Ramos (cell line): Measurements from ENCODE around the gene COPS8.

ENCODE experiments used
- in situ Hi-C: fragments of 300-500 bp; cut with MboI; formaldehyde crosslinking; loops from one replicate; pipeline ENCODE4 v1.14.3; 2022; ENCODE audit warnings: low sequenced_read_pairs; ENCODE audit not compliant: unreplicated experiment

COPS8 gene

GRCh38 chr2:237129625-237130263 is 44.1 kb downstream of the COPS8 start:
- in situ Hi-C loops = no loop called here

DNA sequence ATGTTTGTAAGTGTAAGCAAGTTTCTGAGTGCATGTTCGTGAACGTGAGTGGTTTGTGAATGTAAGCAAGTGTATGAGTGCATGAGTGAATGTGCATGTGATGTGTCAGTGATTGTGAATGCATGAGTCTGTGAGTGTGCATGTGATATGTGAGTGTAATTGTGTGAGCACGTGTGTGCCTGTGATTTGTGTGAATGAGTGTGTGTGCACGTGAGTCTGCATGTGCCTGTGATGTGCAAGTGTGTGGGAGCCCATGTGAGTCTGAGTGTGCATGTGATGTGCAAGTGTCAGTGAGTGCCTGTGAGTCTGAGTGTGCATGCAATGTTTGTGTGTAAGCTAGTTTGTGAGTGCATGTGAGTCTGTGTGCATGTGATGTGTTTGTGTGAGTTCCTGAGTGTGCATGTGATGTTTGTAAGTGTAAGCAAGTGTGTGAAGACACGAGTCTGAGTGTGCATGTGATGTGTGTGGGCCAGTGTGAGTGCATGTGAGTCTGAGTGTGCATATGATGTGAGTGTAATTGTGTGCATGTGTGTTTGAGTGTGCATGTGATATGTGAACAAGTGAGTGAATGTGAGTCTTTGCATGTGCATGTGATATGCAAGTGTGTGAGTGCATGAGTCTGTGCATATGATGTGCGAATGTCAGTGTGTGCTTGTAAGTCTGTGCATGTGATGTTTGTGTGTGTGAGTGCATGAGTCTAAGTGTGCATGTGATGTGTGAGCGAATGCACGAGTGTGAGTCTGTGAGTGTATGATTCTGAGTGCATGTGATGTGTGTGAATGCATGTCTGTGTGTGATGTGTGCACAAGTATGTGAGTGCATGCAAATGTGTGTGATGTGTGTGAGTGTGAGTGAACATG is 45.1 kb downstream of the COPS8 start:
- in situ Hi-C loops = no loop called here

GRCh38 chr2:237131749-237132533 is 46.3 kb downstream of the COPS8 start:
- in situ Hi-C loops = no loop called here

DNA sequence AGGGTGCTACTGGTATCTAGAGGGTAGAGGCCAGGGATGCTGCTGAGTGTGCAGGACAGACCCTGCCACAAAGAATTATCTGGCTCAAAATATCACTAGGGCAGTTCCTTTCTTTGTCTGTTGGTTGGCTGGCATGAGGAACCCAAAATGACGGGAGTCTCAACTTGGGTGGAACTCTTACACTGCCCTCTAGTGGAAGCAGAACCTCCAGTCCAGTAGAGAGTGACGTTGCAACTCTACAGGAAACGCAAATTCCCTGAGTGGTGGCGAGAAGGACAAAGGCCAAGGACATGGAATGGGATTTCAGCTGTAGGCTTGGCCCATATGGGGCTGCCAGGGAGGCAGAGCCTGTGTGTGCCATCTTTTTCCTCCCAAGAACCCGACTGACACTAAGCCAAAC is 47.1 kb downstream of the COPS8 start:
- in situ Hi-C loops = no loop called here

GRCh38 chr2:237134321-237135230 is 48.9 kb downstream of the COPS8 start:
- in situ Hi-C loops = no loop called here

GRCh38 chr2:237136824-237137223 is 51.1 kb downstream of the COPS8 start:
- in situ Hi-C loops = no loop called here

DNA sequence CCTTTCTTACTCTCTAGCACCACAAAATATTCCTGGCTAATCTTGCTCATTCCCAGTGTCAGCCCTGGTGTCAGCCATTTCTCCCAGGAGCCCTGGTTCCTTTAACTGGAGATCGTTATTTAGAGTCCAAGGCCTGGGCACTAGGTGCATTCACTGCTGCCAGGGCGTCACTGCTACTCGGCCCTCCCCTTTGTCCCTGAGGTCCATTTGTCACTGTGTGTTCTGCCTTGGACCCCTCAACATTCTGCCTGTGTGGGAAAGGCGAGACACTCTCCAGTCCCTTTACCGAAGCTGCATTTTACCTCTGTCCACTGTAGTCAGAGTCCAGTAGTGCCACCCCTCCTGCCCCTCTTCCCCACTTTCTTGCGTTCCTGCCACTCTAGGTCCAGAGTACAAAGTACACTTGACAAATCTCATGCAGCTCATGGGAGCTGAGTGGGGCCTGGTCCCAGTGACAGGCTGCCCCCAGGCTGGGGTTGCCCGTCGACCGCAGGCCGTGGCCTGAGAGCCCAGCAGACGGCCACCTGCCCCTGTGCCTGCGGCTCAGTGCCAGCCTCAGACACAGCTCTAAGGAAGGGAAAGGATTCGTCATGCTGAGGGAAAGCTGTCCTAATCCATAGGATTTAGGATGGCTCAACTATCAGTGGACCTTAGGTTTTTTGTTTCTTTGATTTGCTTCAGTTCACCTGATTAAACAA is 52.1 kb downstream of the COPS8 start:
- in situ Hi-C loops = no loop called here

DNA sequence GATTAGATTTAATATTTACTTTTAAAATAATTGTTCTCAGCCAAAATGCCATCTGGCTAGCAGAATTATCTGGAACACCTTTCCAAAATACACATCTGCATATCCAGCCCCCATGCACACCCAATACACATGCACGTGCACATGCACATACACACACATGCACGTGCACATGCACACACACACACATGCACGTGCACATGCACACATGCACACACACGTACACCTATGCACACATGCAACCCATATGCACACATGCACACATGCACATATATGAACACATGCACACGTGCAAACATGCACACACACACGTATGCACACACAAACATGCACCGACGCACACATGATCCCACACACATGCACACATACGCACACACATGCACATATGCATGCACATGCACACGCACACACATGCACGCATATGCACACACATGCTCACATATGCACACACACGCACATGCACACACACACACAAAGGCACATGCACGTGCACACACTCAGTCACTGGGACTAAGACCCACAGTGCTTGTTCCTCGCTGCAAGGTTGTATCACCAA is 53.5 kb downstream of the COPS8 start:
- in situ Hi-C loops = no loop called here

- in situ Hi-C loops = no loop called here
Measured at GRCh38 chr2:237140689-237141285, 55.1 kb downstream of the COPS8 start.

- in situ Hi-C loops = no loop called here
Measured at GRCh38 chr2:237141571-237142051, 55.9 kb downstream of the COPS8 start.

- in situ Hi-C loops = no loop called here
Measured at GRCh38 chr2:237143118-237143517, 57.4 kb downstream of the COPS8 start.

- in situ Hi-C loops = no loop called here
Measured at GRCh38 chr2:237143676-237144440, 58.2 kb downstream of the COPS8 start.

- in situ Hi-C loops = no loop called here
Measured at GRCh38 chr2:237144516-237144915, 58.8 kb downstream of the COPS8 start.

DNA sequence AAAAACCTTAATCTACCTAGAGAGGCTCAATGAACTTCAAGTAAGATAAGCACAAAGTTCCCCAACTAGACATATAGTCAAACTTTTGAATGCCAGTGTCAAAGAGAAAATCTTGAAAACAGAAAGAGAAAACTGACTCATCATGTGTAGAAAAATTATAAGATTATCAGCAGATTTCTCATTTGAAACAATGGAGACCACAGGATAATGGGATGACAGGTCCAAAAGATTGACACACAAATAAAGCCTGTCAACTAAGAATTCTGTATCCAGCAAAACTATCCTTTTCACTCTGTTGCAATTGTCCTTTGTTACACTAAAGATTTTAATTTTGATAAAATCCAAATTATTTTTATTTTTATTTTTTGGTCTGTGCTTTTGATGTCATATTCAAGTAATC is 61.6 kb downstream of the COPS8 start:
- in situ Hi-C loops = no loop called here

DNA sequence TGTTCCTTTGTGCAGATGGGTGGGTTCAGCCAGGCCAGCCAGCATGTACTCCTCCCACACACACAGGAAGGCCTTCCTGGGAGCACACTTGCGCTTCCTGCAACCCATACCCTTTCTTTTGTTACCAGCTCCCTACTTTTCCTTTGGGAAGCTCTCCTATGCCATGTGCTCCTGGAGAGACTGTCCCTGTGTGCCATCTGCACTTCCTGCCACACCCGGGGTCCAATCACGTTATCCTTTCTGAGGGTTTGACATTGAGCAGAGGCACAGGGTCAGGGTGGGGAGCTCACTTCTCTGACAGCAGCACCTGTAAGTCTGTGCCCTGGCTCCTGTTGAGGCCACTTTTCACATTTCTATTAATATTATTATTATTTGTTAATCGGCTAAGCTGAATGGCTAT is 62.9 kb downstream of the COPS8 start:
- in situ Hi-C loops = no loop called here

- in situ Hi-C loops = no loop called here
Measured at GRCh38 chr2:237149425-237149824, 63.7 kb downstream of the COPS8 start.
